Parathyroid adenoma (tissue), 2 donors: Measurements from ENCODE around the gene RBBP8NL.

Experiments used
- H2AFZ ChIP-seq: fragments of 300-600 bp; sonication (generic); one replicate; pipeline ENCODE4 v1.7.0; 2017; ENCODE audit warnings: antibody characterized with exemption, mild to moderate bottlenecking
- H3K27ac ChIP-seq: fragments of 300-600 bp; sonication (generic); one replicate; pipeline ENCODE4 v1.7.0; 2017
- H3K27me3 ChIP-seq: fragments of 300-600 bp; sonication (generic); one replicate; pipeline ENCODE4 v1.7.0; 2017; ENCODE audit warnings: low read length; ENCODE audit not compliant: control insufficient read depth, insufficient read depth
- H3K36me3 ChIP-seq: fragments of 300-600 bp; sonication (generic); one replicate; pipeline ENCODE4 v1.7.0; 2017; ENCODE audit warnings: low read length; ENCODE audit not compliant: control insufficient read depth, insufficient read depth
- H3K4me1 ChIP-seq: fragments of 300-600 bp; sonication (generic); one replicate; pipeline ENCODE4 v1.7.0; 2017; ENCODE audit warnings: control low read depth
- H3K4me2 ChIP-seq: fragments of 300-600 bp; sonication (generic); one replicate; pipeline ENCODE4 v1.7.0; 2017; ENCODE audit warnings: low read length
- H3K4me3 ChIP-seq: fragments of 300-600 bp; sonication (generic); one replicate; pipeline ENCODE4 v1.7.0; 2017; ENCODE audit warnings: low read depth, low read length
- H3K79me2 ChIP-seq: fragments of 300-600 bp; sonication (generic); one replicate; pipeline ENCODE4 v1.7.0; 2017; ENCODE audit warnings: control low read depth
- H3K9ac ChIP-seq: fragments of 300-600 bp; sonication (generic); one replicate; pipeline ENCODE4 v1.7.0; 2017; ENCODE audit warnings: mild to moderate bottlenecking
- H3K9me3 ChIP-seq: fragments of 300-600 bp; sonication (generic); one replicate; pipeline ENCODE4 v1.7.0; 2017; ENCODE audit warnings: low read length; ENCODE audit not compliant: control insufficient read depth
- CTCF ChIP-seq: fragments of 300-600 bp; sonication (generic); IDR thresholded peaks from one replicate; pipeline ENCODE4 v1.7.0; 2017; ENCODE audit warnings: antibody characterized with exemption, mild to moderate bottlenecking
- donor health status: primary hyperparathyroidism.

Gene RBBP8NL

GRCh38 chr20:62424249-62425107 is 2.9 kb downstream of the RBBP8NL start:
- no peak for TF ChIP-seq CTCF
- Histone ChIP-seq H3K4me3 (no peak overlapping the region), H3K4me1 (peaks cover 31% of the 10 kb centered on the region), H2AFZ (no peak overlapping the region), H3K27me3 (no peaks in the 10 kb centered on the region), H3K9ac (no peak overlapping the region), H3K79me2 (no peaks in the 10 kb centered on the region), H3K4me2 (no peak overlapping the region), H3K27ac (no peak overlapping the region), H3K9me3 (no peaks in the 10 kb centered on the region), H3K36me3 (no peaks in the 10 kb centered on the region)

DNA sequence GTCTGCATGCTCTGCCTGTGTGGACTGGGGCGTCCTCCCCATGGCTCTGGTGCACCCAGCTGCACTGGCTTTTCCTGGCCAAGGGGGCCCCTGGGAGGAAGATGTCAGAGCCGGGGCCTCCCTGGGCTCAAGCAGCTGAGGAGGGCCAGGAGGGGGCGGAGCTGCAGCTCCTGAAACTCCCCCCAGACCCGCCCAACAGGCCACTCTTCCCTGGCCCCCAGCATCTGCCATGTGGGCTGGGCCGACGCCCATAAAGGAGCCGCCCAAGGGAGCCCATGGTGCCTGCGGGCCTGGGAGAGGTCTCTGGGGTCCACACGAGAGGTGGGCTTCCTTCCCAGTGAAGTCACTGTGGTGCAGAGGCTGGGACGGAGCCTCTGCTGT is 4.0 kb downstream of the RBBP8NL start:
- Histone ChIP-seq H3K4me3 (no peak overlapping the region), H3K9me3 (no peaks in the 10 kb centered on the region), H3K4me2 (no peak overlapping the region), H3K9ac (no peak overlapping the region), H2AFZ (no peak overlapping the region), H3K27me3 (no peaks in the 10 kb centered on the region), H3K27ac (no peak overlapping the region), H3K79me2 (no peaks in the 10 kb centered on the region), H3K4me1 (peaks cover 27% of the 10 kb centered on the region), H3K36me3 (no peaks in the 10 kb centered on the region)
- TF ChIP-seq CTCF, result no peak

DNA sequence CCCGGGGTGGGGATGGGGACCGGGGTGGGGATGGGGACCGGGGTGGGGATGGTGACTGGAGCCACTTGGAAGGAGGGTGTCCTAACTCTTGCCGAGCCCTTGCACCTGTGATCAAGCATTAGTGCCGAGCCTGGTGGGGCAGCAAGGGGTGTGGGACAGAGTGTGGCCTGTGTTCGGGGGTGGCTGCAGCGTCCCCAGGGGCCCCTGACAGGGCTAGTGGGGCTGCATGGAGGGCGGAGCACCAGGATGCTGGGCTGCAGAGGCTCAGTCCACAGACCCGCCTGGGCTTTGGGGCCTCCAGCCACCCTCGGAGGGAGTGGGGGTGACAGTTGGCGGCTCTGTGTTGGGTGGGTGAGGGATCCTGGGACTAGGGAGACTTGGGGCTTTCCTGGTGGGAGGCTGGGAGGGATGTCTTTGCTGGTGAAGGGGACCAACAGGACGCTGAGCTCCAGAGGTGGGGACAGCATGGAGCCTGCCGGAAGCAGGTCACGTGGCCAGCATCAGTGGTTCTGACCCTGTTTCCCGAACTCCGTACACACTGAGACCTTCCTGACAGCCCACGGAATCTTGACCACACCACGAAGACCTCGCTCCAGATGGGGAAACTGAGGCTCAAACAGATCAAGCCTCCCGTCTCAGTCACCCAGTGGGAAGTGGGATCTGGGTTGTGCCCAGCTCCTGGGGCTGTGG is 4.6 kb downstream of the RBBP8NL start:
- Histone ChIP-seq H3K4me2 (no peak overlapping the region), H3K9me3 (no peaks in the 10 kb centered on the region), H3K27me3 (no peaks in the 10 kb centered on the region), H3K9ac (no peak overlapping the region), H3K4me1 (peaks cover 22% of the 10 kb centered on the region), H3K27ac (no peak overlapping the region), H3K4me3 (no peak overlapping the region), H3K79me2 (no peaks in the 10 kb centered on the region), H3K36me3 (no peaks in the 10 kb centered on the region), H2AFZ (no peak overlapping the region)
- TF ChIP-seq CTCF, result no peak

DNA sequence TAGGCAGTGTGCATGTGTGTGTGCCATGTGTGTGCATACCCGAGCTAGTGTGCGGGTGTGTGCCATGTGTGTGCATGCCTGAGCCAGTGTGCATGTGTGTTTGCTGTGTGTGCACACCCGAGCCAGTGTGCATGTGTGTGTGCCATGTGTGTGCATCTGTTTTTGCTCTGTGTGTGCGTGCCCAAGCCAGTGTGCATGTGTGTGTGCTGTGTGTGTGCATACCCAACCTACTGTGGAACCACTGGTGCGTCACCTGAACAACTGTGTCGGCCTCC is 5.7 kb downstream of the RBBP8NL start:
- no peak overlapping the region for H3K4me3 ChIP-seq
- no peaks in the 10 kb centered on the region for H3K27me3 ChIP-seq
- no peak for TF ChIP-seq CTCF

More for the DNA sequence above, 5.7 kb downstream of the RBBP8NL start:
- Histone ChIP-seq H3K27ac (no peak overlapping the region), H3K36me3 (no peaks in the 10 kb centered on the region), H3K4me2 (no peak overlapping the region), H3K79me2 (no peaks in the 10 kb centered on the region), H3K9me3 (no peaks in the 10 kb centered on the region), H3K4me1 (peaks cover 15% of the 10 kb centered on the region), H3K9ac (no peak overlapping the region), H2AFZ (no peak overlapping the region)
